Heart left ventricle (tissue), 13 donors: ENCODE measurements around the gene SEPTIN5.

Experiments
- CTCF ChIP-seq, 12 donors: fragments of 200-600 bp; sonication (generic) in 4 of 12; IDR thresholded peaks; one replicate each; pipeline versions ENCODE4 v1.5.0 to v1.8.0; 2018 to 2022; ENCODE audit warnings: antibody characterized with exemption in 12 of 12, mild to moderate bottlenecking in 5 of 12
- POLR2A ChIP-seq, 2 donors: fragments of 450-650 bp; IDR thresholded peaks; one replicate each; pipeline ENCODE4 v1.6.1; 2017; ENCODE audit warnings: antibody characterized with exemption in 2 of 2, mild to moderate bottlenecking in 2 of 2, moderate library complexity in 2 of 2
- donor health status: ischemic (EF 13 %, LVEDD 7.1; RV severe dilation, severe dysfunction).
- donor health status: DM: no; HTN: yes; CAD: no.
- donor health status: DM: no; HTN: no; CAD: no.
- donor health status: ischemic (EF 25% LVEDD 6.9; RV normal size, moderate dysfunction).
- donor health status: ischemic (EF 25% LVEDD 5.7; RV mildly dilated, moderate dysfunction).
- donor health status: ischemic (EF 35%, LVEDD 5.7; RV mildly dilated, moderate dysfunction).
- donor health status: nonischemic (EF 11% LVEDD 7.7; RV severe dilation, severe dysfunction).
- donor health status: DM: yes; HTN: yes; CAD: no.
- donor health status: PGD.
- donor health status: ischemic (EF 29% LVEDD 5.4; RV normal size, mild dysfunction).
- donor health status: nonischemic (EF 23%, LVEDD 6.1; RV moderate dilation, normal function).

- TF ChIP-seq CTCF (IDR thresholded peaks at IDR 0.05) (no peak), POLR2A (IDR thresholded peaks at IDR 0.05) (no peak)
Measured at GRCh38 chr22:19737846-19738663, 23.8 kb downstream of the SEPTIN5 start.
